Eye (tissue), 1 donor: ENCODE measurements around the gene GNGT2.
"Not testable (repeated sequence)": the region's sequence is repeated elsewhere in the genome, so short reads cannot be mapped to it uniquely, and the experiment has no call there.

Experiments
- DNase-seq: peaks from one replicate; pipeline ENCODE4 v3.0.0-alpha.2; 2015

Gene GNGT2

DNA sequence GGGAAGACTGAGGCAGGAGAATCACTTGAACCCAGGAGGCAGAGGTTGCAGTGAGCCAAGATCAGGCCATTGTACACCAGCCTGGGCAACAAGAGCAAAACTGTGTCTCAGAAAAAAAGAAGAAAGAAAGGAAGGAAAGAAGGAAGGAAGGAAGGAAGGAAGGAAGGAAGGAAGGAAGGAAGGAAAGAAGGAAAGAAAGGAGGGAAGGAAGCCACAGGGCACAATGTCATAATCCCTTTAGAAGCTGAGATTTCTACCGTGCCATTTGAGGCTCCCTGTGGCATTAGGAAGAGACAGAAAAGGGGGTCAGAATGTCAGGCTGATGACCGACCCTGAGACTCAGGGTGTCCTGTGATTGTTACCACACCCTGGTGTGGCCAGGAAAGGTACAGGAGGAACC lies 6.6 kb downstream of the GNGT2 start:
- no peak for DNase-seq

DNA sequence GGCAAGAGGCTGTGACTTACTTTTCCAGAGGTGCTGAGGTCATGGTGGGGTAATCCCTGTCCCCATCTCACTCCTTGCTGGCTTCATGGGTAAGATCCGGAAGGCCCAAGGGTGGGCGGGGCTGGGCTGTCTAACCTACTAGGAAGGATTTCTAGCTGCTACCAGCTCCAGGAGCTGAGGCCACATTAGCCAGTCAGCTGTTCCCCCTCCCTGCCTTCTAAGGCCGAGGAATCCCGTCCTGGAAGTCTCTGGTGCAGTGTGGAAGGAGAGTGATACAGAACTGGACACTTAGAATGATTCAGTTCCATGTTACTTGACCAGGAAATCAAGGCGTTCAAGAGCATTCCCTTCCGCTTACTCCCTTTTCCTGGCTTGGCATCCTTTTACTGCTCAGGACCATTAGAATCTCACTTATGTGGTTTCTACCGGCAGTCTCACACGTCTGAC lies 8.9 kb downstream of the GNGT2 start:
- no peak for DNase-seq

- no peak for DNase-seq
These were observed 9.8 kb downstream of the GNGT2 start for GRCh38 chr17:49200423-49201083.

- DNase-seq, result no peak
These were observed 12.2 kb downstream of the GNGT2 start for GRCh38 chr17:49198211-49198610.

DNA sequence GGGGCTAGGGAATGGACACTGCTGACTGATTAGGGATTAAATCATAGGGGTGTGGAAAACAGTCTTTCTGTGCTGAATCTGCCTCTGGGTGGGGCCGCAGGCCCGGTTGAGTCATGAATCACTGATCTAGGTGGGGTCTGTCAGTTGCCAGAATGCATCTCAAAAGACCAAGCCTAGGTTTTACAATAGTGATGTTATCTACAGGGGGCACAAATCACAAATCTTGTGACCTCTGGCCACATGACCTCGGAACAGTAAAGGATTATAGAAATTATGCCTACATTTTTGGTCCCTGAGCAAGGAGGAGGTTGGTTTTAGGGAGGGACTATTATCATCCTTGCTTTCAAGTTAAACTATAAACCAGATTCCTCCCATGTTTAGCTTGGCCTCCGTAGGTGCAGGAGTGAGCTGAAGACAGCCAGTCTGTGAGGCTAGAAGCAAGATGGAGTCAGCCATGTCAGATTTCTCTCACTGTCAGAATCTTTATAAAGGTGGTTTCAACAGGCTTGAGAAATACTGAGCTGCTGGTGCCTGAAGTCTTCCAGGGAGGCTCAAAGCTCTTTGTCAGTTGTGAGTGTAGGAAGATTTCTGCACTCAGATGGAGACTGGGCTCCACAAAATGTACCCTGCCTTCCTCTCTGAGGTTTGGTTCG lies 12.9 kb downstream of the GNGT2 start:
- no peak for DNase-seq

GRCh38 chr17:49196520-49196919 lies 13.9 kb downstream of the GNGT2 start:
- no peak for DNase-seq

DNA sequence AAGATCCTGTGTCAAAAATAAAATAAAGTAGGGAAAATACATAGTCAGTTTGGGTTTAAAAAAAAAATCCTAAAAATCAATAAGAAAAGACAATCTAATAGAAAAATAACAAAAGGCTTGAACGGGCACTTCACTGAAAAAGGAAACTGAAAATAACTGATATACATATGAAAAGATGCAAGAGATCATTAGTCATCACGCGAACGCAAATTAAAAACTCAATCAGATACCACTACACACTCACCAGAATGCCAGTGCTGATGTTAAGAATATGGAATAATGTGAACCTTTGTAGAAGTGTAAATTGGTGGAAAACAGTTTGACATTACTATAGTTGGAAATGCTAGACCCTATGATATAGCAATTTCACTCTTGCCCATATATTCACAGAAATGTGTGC lies 14.6 kb downstream of the GNGT2 start:
- no peak for DNase-seq

DNA sequence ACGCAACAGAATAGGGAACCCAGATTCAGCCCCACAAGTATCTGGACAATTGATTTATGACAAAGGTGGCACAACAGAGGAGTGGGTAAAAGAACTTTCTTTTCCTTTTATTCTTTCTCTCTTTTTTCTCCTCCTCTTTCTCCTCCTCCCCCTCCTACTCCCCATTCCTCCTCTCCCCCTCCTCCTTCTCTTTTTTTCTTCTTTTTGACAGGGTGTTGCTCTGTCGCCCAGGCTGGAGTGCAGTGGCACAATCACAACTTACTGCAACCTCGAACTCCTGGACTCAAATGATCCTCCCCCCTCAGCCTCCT lies 16.1 kb downstream of the GNGT2 start:
- no peak for DNase-seq

GRCh38 chr17:49193513-49194296 lies 16.7 kb downstream of the GNGT2 start:
- peak; percentile 88 for DNase-seq

- peak; percentile 99 for DNase-seq
These were observed 18.2 kb downstream of the GNGT2 start for GRCh38 chr17:49191917-49192741.

GRCh38 chr17:49191409-49191916 lies 18.9 kb downstream of the GNGT2 start:
- DNase-seq, result no peak

GRCh38 chr17:49190932-49191331 lies 19.4 kb downstream of the GNGT2 start:
- DNase-seq, result peak; percentile 5

DNA sequence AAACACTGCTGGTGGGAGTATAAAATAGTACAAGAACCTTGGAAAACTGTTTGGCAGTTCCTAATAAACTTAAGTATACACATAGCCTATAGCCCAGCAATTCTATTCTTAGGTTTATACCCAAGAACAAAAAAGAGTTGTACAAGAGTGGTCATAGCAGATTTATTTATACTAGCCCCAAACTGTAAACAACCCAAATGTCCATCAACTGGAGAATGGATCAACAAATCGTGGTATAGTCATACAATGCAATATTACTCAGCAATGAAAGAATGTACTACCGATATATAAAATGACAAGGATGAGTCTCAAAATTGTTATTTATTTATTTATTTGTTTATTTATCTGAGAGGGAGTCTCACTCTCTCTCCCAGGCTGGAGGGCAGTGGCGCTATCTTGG lies 23.1 kb downstream of the GNGT2 start:
- no peak for DNase-seq

DNA sequence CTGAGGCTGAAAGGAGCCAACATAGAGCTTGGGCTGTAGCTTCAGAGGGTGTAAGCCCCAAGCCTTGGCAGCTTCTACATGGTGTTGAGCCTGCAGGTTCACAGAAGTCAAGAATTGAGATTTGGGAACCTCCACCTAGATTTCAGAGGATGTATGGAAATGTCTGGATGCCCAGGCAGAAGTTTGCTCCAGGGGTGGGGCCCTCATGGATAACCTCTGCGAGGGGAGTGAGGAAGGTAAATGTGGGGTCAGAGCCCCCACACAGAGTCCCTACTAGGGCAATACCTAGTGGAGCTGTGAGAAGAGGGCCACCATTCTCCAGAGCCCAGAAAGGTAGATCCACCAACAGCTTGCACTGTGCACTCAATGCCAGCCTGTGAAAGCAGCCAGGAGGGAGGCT lies 25.0 kb downstream of the GNGT2 start:
- not testable (repeated sequence) for DNase-seq

- not testable (repeated sequence) for DNase-seq
These were observed 25.9 kb downstream of the GNGT2 start for GRCh38 chr17:49184522-49184921.

- DNase-seq, result no peak
These were observed 26.6 kb downstream of the GNGT2 start for GRCh38 chr17:49183801-49184200.

DNA sequence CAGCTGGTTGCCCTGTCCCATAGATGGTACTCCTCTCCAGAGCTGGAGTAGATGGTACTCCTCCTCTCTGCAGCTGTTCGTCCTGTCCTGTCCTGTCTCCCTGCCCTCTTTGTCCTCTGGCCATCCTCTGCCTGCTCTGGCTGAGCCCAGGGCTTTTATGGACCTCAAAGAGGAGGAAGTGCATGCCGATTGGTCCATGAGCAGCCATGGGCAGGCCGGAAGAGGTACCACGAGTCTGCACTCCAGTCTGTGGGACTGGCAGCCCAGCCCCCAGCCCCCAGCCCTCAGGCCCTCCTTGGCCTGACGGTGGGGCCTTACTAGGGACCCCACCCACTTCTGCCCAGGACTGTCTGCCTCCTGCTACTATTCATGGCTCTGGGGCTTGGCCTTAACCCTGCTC lies 27.0 kb downstream of the GNGT2 start:
- DNase-seq, result no peak

- DNase-seq, result no peak
These were observed 29.3 kb downstream of the GNGT2 start for GRCh38 chr17:49180998-49181635.

- DNase-seq, result peak; percentile 68
These were observed 30.1 kb downstream of the GNGT2 start for GRCh38 chr17:49180303-49180702.

DNA sequence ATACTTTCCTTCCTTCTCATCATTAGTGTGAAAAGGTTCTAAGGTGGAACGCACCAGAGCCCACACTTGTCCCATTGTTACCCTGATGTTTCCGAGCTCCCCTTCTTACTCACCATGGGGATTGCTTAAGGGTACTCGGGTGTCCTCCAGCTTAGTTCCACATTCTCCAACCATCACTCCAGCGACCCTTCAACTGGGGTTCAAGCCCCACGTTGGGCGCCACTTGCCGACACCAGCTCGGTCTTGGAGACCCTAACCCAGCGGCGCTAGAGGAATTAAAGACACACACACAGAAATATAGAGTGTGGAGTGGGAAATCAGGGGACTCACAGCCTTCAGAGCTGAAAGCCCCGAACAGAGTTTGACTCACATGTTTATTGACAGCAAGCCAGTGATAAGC lies 34.4 kb downstream of the GNGT2 start:
- DNase-seq, result not testable (repeated sequence)

GRCh38 chr17:49170711-49171110 lies 39.7 kb downstream of the GNGT2 start:
- not testable (repeated sequence) for DNase-seq

DNA sequence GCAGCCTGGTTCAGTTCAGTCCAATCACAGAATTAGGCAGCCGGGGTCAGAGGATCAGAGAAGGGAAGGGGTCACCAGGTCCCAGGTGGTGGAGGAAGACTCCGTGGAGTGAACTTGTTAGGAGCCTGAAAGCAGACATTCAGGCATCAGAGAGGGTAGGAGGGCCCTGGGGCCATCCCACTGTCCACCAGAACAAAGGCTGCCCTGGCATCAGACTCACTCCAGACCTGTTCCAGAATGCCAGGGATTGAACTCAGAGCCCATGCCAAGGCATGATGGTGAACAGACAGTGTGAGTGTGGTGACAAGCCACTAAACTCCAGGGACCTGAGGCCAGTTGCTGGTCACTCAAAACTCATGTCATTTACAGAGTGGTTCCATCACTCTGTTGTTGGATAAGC lies 40.2 kb downstream of the GNGT2 start:
- no peak for DNase-seq
